Cardiac muscle cell (in vitro differentiated cells and primary cell): ENCODE results near the gene MYCBP. TPM values are rescaled to one million over a fixed set of nuclear protein-coding genes. Genes with fewer than 3 reads are reported as not detected.

ENCODE experiments used
- DNase-seq, 2 donors: peaks; one replicate each; pipeline versions ENCODE4 v3.0.0 to v3.0.0-alpha.2; 2010 to 2017; ENCODE audit warnings: low read depth in 1 of 2, low spot score in 1 of 2
- H3K27ac ChIP-seq: fragments of 200-600 bp; sonication (generic); 2 replicates; pipeline ENCODE4 v1.5.1; 2016
- H3K27me3 ChIP-seq: fragments of 200-600 bp; sonication (generic); 2 replicates; pipeline ENCODE4 v1.6.0; 2016; ENCODE audit warnings: control low read depth
- H3K36me3 ChIP-seq: fragments of 200-600 bp; sonication (generic); 2 replicates; pipeline ENCODE4 v1.5.1; 2016; ENCODE audit warnings: control low read depth
- H3K4me1 ChIP-seq: fragments of 200-600 bp; sonication (generic); 2 replicates; pipeline ENCODE4 v1.8.1; 2017; ENCODE audit warnings: low read depth, mild to moderate bottlenecking, mixed run types
- H3K4me3 ChIP-seq: fragments of 200-600 bp; sonication (generic); 2 replicates; pipeline ENCODE4 v1.5.1; 2016; ENCODE audit warnings: mild to moderate bottlenecking
- H3K9me3 ChIP-seq: fragments of 200-600 bp; sonication (generic); 2 replicates; pipeline ENCODE4 v1.5.1; 2017; ENCODE audit warnings: low read depth, mild to moderate bottlenecking, control low read depth
- CTCF ChIP-seq: IDR thresholded peaks from 2 replicates; pipeline ENCODE4 v1.5.1; 2012; ENCODE audit warnings: low read depth, mild to moderate bottlenecking, low read length
- polyA plus RNA-seq: library from polyadenylated mRNA; unstranded; fragments of >200 nt; fragmentation: Nextera tagmentation; extraction: Ambion mirVana; gene quantifications from 2 replicates; pipeline ENCODE4 v1.2.1, GENCODE V29; 2016
- total RNA-seq: library from RNA; depleted of rRNA; stranded (reverse); fragments of >200 nt; gene quantifications from 2 replicates; pipeline ENCODE4 v1.2.3, GENCODE V29; 2016

MYCBP gene
- total RNA-seq, result 8.8 and 22.9 TPM in 2 replicates
- 51.8 and 66.9 TPM in 2 replicates for polyA plus RNA-seq

- H3K27ac ChIP-seq, result peak within 1 kb of the TSS; percentile 20
- no peaks in the 10 kb centered on the region for H3K9me3 ChIP-seq
- TF ChIP-seq CTCF, result no peak
- H3K4me3 ChIP-seq, result peak within 1 kb of the TSS; percentile 73
- peaks cover 5% of the 10 kb centered on the region for H3K4me1 ChIP-seq
- no peaks in the 10 kb centered on the region for H3K27me3 ChIP-seq
- H3K36me3 ChIP-seq, result no peaks in the 10 kb centered on the region
- DNase-seq, result peak; percentile 96 to 97
Observed at GRCh38 chr1:38873027-38873969, at the start of gene MYCBP. Gene MYCBP (minus strand): TSS chr1:38873348. CDS start chr1:38873305, 43 bp downstream.

DNA sequence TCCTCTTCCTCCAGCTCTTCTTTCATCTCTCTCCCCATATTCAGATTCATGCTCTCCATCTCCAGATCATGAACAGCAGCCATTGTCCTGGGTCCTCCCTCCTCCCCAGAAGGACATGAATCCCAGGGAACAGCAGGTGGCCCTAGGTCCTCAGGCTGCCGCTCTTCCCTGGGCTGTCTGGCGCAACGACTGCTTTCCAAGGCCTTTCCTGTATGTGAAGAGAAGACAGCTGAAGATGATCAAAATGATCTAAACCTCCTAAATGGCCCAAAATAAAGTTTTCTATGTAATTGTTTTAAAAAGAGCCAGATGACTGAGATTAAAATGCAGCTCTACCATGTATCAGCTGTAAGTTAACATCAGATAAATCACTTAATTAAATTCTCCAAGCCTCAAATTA, 46.0 kb upstream of the MYCBP start:
- TF ChIP-seq CTCF, result no peak
- Histone ChIP-seq H3K9me3 (no peaks in the 10 kb centered on the region), H3K27ac (no peak overlapping the region), H3K4me3 (no peak overlapping the region), H3K4me1 (no peaks in the 10 kb centered on the region), H3K27me3 (no peaks in the 10 kb centered on the region), H3K36me3 (no peaks in the 10 kb centered on the region)
- DNase-seq, result peak in 1 of 2 donors; percentile 16

- no peak overlapping the region for H3K4me3 ChIP-seq
- no peaks in the 10 kb centered on the region for H3K36me3 ChIP-seq
- H3K4me1 ChIP-seq, result no peaks in the 10 kb centered on the region
- no peak for DNase-seq
- no peak overlapping the region for H3K27ac ChIP-seq
- H3K27me3 ChIP-seq, result no peaks in the 10 kb centered on the region
- TF ChIP-seq CTCF, result no peak
- H3K9me3 ChIP-seq, result no peaks in the 10 kb centered on the region
Observed at GRCh38 chr1:38918568-38918967, 45.4 kb upstream of the MYCBP start.

- no peaks in the 10 kb centered on the region for H3K9me3 ChIP-seq
- no peak for TF ChIP-seq CTCF
- no peak overlapping the region for H3K27ac ChIP-seq
- H3K36me3 ChIP-seq, result no peaks in the 10 kb centered on the region
- DNase-seq, result no peak
- no peaks in the 10 kb centered on the region for H3K27me3 ChIP-seq
- H3K4me1 ChIP-seq, result no peaks in the 10 kb centered on the region
- no peak overlapping the region for H3K4me3 ChIP-seq
Observed at GRCh38 chr1:38917772-38918171, 44.6 kb upstream of the MYCBP start.

GRCh38 chr1:38917337-38917736, 44.2 kb upstream of the MYCBP start:
- TF ChIP-seq CTCF, result no peak
- H3K36me3 ChIP-seq, result no peaks in the 10 kb centered on the region
- no peak overlapping the region for H3K27ac ChIP-seq
- no peaks in the 10 kb centered on the region for H3K9me3 ChIP-seq
- no peaks in the 10 kb centered on the region for H3K4me1 ChIP-seq
- DNase-seq, result no peak
- H3K27me3 ChIP-seq, result no peaks in the 10 kb centered on the region
- no peak overlapping the region for H3K4me3 ChIP-seq
